ENCODE results near the gene KLHL25. TPM values are rescaled to one million over a fixed set of nuclear protein-coding genes. Genes with fewer than 3 reads are reported as not detected.

Gene KLHL25
- total and polyA plus RNA-seq, 2 of the 13 experiments (the other 11 are each of a cell fraction or from before 2014, with no cell fraction given) = 3.7 to 8.2 TPM

DNA sequence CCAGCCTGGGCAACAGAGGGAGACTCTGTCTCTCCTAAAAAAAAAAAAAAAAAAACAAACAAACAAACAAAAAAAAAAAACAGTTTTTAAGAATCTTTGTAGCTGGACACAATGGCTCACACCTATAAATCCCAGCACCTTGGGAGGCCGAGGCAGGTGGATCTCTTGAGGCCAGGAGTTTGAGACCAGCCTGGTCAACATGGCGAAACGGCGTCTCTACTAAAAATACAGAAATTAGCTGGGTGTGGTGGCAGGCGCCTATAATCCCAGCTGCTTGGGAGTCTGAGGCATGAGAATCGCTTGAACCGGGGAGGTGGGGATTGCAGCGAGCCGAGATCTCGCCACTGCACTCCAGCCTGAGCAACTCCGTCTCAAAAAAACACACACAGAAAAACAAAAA, 53.1 kb downstream of the KLHL25 start:
- CTCF ChIA-PET (ENCODE audit: low intra/inter-chr PET ratio, low total read pairs) = no interaction called here
- H3K9me3 ChIP-seq (ENCODE audit: low read length) = no peaks in the 10 kb centered on the region
- 98% methylated on average over 11 of the region's 11 CpGs for WGBS (ENCODE audit: low lambda C conversion rate)
- no peak overlapping the region for H3K9ac ChIP-seq (ENCODE audit: insufficient read depth, low read depth, low read length)
- POLR2A ChIA-PET = no interaction called here
- H3K27ac ChIP-seq (ENCODE audit: extremely low read length, insufficient read depth, low read length) = no peak overlapping the region
- FAIRE-seq (no peak), DNase-seq (ENCODE audit: low spot score) (no peak), ATAC-seq (no peak)
- no peaks in the 10 kb centered on the region for H3K79me2 ChIP-seq (ENCODE audit: insufficient read depth, low read length)
- H3K36me3 ChIP-seq (replicated peaks in 1 of 2; ENCODE audit: control insufficient read depth in 1 of 2, insufficient read depth in 2 of 2, low read length in 2 of 2) = peaks cover 15 to 54% of the 10 kb centered on the region in 2 experiments
- intact Hi-C loops (cut with micrococcal nuclease; ENCODE audit: unreplicated experiment) (no loop called here), in situ Hi-C loops (cut with HindIII; ENCODE audit: extremely low pct_ligation_motif_present, low pct_unique_long_range_greater_than_20kb) (no loop called here)
- H2AFZ ChIP-seq (ENCODE audit: low read length) = no peak overlapping the region
- H3K4me1 ChIP-seq (ENCODE audit: insufficient read depth, low read length) = no peaks in the 10 kb centered on the region
- H3K27me3 ChIP-seq (ENCODE audit: control insufficient read depth in 1 of 2, insufficient read depth in 2 of 2, low read length in 2 of 2) = no peaks in the 10 kb centered on the region
- no peaks in the 10 kb centered on the region; the same call in 1 of the 2 replicates for H4K20me1 ChIP-seq (ENCODE audit: insufficient read depth, low read length)
- no peak overlapping the region for H3K4me3 ChIP-seq (replicated peaks in 1 of 3; ENCODE audit: insufficient read depth in 1 of 3, low read depth in 2 of 3, low read length in 3 of 3)
- H3K4me2 ChIP-seq (ENCODE audit: low read depth, low read length) = no peak overlapping the region
- BruUV-seq (replicated peaks) = no TSS peak
- TF ChIP-seq ZFP82 (CRISPR knock-in tag; IDR thresholded peaks at IDR 0.05; ENCODE audit: borderline replicate concordance) (no peak), ZNF253 (CRISPR knock-in tag; IDR thresholded peaks at IDR 0.05; ENCODE audit: borderline replicate concordance) (no peak), ZNF382 (CRISPR knock-in tag; IDR thresholded peaks at IDR 0.05; ENCODE audit: borderline replicate concordance) (no peak), AGO2 (optimal IDR thresholded peaks at IDR 0.05; ENCODE audit: low read depth, low read length) (no peak), FOSL2 (CRISPR knock-in tag; IDR thresholded peaks at IDR 0.05) (no peak)
- TF ChIP-seq, protein P1, sequence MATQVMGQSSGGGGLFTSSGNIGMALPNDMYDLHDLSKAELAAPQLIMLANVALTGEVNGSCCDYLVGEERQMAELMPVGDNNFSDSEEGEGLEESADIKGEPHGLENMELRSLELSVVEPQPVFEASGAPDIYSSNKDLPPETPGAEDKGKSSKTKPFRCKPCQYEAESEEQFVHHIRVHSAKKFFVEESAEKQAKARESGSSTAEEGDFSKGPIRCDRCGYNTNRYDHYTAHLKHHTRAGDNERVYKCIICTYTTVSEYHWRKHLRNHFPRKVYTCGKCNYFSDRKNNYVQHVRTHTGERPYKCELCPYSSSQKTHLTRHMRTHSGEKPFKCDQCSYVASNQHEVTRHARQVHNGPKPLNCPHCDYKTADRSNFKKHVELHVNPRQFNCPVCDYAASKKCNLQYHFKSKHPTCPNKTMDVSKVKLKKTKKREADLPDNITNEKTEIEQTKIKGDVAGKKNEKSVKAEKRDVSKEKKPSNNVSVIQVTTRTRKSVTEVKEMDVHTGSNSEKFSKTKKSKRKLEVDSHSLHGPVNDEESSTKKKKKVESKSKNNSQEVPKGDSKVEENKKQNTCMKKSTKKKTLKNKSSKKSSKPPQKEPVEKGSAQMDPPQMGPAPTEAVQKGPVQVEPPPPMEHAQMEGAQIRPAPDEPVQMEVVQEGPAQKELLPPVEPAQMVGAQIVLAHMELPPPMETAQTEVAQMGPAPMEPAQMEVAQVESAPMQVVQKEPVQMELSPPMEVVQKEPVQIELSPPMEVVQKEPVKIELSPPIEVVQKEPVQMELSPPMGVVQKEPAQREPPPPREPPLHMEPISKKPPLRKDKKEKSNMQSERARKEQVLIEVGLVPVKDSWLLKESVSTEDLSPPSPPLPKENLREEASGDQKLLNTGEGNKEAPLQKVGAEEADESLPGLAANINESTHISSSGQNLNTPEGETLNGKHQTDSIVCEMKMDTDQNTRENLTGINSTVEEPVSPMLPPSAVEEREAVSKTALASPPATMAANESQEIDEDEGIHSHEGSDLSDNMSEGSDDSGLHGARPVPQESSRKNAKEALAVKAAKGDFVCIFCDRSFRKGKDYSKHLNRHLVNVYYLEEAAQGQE (IDR thresholded peaks at IDR 0.05; ENCODE audit: borderline replicate concordance in 1 of 2, low read depth in 1 of 2, low read length in 2 of 2) = no peak
- TF ChIP-seq, protein P2, sequence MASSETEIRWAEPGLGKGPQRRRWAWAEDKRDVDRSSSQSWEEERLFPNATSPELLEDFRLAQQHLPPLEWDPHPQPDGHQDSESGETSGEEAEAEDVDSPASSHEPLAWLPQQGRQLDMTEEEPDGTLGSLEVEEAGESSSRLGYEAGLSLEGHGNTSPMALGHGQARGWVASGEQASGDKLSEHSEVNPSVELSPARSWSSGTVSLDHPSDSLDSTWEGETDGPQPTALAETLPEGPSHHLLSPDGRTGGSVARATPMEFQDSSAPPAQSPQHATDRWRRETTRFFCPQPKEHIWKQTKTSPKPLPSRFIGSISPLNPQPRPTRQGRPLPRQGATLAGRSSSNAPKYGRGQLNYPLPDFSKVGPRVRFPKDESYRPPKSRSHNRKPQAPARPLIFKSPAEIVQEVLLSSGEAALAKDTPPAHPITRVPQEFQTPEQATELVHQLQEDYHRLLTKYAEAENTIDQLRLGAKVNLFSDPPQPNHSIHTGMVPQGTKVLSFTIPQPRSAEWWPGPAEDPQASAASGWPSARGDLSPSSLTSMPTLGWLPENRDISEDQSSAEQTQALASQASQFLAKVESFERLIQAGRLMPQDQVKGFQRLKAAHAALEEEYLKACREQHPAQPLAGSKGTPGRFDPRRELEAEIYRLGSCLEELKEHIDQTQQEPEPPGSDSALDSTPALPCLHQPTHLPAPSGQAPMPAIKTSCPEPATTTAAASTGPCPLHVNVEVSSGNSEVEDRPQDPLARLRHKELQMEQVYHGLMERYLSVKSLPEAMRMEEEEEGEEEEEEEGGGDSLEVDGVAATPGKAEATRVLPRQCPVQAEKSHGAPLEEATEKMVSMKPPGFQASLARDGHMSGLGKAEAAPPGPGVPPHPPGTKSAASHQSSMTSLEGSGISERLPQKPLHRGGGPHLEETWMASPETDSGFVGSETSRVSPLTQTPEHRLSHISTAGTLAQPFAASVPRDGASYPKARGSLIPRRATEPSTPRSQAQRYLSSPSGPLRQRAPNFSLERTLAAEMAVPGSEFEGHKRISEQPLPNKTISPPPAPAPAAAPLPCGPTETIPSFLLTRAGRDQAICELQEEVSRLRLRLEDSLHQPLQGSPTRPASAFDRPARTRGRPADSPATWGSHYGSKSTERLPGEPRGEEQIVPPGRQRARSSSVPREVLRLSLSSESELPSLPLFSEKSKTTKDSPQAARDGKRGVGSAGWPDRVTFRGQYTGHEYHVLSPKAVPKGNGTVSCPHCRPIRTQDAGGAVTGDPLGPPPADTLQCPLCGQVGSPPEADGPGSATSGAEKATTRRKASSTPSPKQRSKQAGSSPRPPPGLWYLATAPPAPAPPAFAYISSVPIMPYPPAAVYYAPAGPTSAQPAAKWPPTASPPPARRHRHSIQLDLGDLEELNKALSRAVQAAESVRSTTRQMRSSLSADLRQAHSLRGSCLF (CRISPR knock-in tag; IDR thresholded peaks at IDR 0.05; ENCODE audit: borderline replicate concordance) = no peak
- TF ChIP-seq, protein P3, sequence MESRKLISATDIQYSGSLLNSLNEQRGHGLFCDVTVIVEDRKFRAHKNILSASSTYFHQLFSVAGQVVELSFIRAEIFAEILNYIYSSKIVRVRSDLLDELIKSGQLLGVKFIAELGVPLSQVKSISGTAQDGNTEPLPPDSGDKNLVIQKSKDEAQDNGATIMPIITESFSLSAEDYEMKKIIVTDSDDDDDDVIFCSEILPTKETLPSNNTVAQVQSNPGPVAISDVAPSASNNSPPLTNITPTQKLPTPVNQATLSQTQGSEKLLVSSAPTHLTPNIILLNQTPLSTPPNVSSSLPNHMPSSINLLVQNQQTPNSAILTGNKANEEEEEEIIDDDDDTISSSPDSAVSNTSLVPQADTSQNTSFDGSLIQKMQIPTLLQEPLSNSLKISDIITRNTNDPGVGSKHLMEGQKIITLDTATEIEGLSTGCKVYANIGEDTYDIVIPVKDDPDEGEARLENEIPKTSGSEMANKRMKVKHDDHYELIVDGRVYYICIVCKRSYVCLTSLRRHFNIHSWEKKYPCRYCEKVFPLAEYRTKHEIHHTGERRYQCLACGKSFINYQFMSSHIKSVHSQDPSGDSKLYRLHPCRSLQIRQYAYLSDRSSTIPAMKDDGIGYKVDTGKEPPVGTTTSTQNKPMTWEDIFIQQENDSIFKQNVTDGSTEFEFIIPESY (CRISPR knock-in tag; IDR thresholded peaks at IDR 0.05) = no peak

Data from HepG2 (cell line).